Stimulated activated CD4-positive, alpha-beta T cell treated with anti-CD3 and anti-CD28 coated beads, Interleukin-1b, Interleukin-23, amount 100 ng/mL, for 1 hour (primary cell): ENCODE measurements around the gene LMTK2.

Experiments
- DNase-seq, 2 donors: peaks; one replicate each; pipeline ENCODE4 v3.0.0-alpha.2; 2020; ENCODE audit warnings: low read depth in 2 of 2

LMTK2 gene

DNA sequence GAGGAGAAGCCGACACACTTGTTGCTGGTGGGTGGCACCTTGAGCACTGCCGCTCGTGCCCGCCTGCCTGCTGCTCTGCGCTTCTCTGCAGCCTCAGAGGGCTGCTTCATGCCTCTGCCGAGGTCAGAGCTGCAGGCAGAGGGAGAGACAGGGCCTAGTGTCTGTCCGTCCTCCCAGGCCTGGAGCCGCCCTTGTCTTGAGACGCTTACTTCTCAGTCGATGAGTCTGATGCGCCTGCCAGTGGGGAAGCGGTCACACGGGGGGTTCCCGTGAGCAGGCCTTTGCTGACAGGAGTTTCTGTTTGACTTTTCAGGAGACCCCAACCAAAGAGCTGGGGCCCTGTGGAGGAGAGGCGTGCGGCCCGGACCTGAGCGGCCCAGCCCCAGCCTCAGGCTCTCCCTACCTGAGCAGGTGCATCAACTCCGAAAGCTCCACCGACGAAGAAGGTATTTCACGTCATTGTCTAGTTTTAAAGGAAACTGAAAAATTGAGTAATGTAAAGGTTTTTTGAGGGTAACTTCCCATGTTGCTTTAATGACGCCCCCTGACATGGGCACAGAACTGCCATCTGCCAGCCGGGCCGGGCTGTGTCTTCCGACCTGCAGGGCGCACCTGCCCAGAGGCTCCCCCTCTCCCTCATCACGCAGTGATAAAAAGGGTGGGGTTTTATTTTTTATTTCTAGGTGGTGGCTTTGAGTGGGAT, 96.8 kb downstream of the LMTK2 start:
- no peak for DNase-seq

DNA sequence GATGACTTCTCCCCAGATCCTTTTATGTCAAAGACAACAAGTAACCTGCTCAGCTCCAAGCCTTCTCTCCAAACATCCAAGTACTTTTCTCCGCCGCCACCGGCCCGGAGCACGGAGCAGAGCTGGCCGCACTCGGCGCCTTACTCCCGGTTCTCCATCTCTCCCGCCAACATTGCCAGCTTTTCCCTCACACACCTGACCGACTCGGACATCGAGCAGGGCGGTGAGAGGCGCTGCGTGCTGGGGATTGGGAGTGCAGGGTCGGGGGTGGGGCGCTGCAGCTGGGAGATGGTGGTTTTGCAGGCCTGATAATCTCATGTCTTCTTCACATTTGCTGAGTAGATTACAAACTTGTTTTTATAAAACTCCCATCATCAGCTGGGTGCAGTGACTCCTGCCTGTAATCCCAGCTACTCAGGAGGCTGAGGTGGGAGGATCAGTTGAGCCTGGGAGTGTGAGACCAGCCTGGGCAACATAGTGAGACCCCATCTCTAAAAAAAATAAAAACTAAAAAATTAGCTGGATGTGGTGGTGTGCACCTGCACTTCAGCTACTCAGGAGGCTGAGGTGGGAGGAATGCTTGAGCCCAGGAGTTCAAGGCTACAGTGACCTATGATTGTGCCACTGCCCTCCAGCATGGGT, 97.4 kb downstream of the LMTK2 start:
- no peak for DNase-seq

- no peak for DNase-seq
Measured at GRCh38 chr7:98204670-98205069, 98.0 kb downstream of the LMTK2 start.

GRCh38 chr7:98205162-98205845, 98.6 kb downstream of the LMTK2 start:
- no peak for DNase-seq

DNA sequence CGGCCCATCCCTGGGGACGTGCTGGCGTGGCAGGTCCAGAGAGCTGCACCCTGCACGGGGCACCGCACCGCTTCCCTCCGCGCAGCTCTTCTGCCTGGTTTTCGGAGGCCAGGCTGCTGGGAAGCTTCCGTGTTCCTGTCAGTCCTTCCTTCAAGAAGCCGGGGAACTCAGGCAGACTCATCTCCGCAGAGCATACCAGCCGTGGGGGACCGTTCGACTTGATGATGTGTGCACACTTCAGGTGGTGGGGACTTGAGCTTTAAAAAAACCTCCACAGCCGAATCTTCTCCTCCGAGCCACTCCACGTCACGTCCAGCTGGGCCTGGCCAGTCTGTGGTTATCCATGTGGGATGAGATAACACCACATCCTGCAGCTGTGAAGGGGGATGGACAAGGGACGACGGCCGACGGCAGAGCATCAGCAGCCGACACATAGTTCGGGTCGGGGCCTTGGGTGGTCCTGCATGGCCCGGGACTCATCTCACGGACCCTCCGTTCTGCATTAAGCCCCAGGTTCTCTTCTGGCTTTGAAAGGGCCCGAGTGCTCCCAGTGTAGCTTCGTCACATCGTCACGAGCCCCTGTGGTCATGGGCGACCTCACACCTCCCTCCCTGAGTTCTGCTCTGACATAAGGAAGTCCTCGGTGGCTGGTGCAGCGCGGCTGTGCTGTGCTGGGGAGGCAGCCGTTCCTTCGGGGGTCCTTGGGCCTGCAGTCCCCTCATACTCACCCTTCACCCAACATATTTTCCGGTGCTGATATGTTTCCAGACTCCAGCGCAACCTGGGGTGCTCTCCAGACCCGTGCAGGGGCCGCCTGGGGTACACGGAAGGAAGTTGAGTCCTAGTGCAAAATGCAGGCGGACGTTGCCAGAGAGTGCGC, 100.0 kb downstream of the LMTK2 start:
- no peak for DNase-seq

DNA sequence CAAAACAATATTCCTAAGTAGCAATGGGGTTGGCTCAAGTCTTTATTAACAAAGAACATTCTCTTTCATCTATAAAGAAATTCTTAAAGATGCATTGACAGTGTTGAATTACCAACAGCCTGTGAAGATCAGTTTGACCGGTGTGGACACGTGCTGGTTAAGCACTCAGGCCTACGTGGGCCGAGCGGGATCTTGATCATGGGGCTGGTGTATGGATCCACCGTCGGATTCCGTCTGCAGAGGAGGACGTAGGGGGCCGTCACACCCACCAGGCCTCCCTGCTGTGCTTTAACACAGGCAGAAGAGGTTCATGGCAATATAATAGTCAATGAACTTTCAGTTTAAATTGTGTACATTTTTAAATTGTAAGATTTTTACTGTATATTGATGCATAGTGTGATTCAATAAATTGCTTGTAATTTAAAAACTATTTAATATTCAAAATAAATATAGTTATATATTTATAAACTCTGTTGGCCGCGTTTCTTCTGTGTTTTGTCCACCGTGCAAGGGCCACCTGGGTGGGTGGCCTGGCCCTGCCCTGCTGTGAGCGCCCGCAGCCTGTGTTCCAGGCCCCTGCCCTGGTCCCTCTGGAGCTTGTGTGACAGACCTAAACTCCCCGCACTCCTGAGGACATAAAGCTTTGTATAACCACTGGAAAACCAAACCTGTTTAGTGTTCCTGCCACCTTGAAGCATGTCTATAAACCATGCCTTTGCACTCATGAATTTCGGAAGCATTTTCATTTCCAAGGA, 102.7 kb downstream of the LMTK2 start:
- no peak for DNase-seq

GRCh38 chr7:98210513-98211220, 104.0 kb downstream of the LMTK2 start:
- DNase-seq, result no peak

DNA sequence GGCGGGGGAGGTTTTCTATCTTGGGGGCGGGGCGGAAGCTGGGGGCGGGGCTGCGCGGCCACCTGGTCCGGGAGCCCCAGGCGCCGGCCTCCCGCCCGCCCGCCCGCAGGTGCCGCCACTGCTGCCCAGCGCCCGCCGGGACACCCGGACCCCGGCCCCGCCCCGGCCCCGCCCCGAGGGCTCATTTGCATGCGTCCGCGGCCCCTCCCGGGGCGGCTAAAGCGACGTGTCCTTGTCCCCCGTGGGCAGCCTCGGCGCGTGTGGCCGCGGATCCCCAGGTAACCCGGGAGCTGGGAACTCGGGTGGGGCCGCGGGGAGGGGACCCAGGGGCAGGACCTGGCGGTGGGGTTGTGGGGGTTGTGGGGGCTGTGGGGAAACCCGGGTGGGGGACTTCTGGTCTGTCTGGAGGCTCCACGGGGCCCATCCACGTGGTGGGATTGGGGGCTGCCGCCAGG, 104.6 kb downstream of the LMTK2 start, which contains the start of gene BHLHA15:
BHLHA15 (plus strand) TSS at position 219 of the 455 bp plus-strand sequence. CDS start 871 bp downstream, outside the sequence.
- no peak for DNase-seq

- DNase-seq, result no peak
Measured at GRCh38 chr7:98211676-98212531, 105.2 kb downstream of the LMTK2 start.

DNA sequence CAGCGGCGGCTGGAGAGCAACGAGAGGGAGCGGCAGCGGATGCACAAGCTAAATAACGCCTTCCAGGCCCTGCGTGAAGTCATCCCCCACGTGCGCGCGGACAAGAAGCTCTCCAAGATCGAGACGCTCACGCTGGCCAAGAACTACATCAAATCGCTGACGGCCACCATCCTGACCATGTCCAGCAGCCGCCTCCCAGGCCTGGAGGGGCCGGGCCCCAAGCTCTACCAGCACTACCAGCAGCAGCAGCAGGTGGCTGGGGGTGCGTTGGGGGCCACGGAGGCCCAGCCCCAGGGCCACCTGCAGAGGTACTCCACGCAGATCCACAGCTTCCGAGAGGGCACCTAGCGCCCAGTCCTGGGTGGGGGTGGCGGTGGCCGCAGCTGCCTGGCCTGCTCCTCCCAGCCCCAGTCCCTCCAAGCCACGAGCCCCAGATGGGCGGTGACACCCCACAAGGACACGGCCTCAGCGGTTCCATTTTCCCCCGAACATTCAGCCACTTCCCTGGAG, 105.9 kb downstream of the LMTK2 start:
- no peak for DNase-seq

- DNase-seq, result no peak
Measured at GRCh38 chr7:98213296-98213887, 106.7 kb downstream of the LMTK2 start.

- DNase-seq, result no peak
Measured at GRCh38 chr7:98213888-98214810, 107.5 kb downstream of the LMTK2 start.

GRCh38 chr7:98214811-98215321, 108.2 kb downstream of the LMTK2 start:
- DNase-seq, result no peak

GRCh38 chr7:98215561-98216495, 109.2 kb downstream of the LMTK2 start:
- no peak for DNase-seq

DNA sequence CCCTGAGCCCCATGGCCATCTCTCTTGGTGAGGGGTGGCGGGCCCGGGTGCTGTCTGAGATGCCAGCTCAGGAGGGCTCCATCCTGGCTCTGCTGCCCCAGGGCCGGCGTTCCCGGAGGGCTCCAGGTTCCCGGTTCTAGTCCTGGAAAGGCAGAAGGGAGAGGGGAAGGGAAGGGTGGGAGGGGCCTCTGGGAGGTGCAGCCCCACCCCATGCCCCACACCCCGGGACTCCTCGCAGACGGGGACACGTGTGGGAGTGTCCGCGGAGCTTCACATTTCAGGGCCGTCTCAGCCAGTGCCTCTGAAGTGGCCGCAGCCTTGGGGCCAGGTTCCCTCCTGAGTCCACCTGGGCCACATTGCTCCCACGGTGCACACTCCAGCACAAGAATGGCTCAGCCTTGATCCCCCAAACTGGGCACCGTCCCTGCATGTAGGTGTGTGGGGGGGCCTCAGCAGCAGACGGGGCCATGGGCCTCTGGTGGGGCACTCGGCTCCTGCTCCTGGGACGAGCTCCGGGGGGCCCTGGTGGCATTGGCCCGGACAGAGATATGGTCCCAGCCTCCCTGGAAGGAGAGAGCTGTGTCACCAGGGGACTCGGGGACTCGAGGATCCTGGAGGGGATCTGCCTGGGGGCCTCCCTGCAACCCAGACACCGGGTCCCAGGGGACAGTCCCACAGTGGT, 110.4 kb downstream of the LMTK2 start:
- no peak for DNase-seq
